ENCODE measurements around the gene RAB5B.

- TF ChIP-seq CTCF (optimal IDR thresholded peaks at IDR 0.05 in 1 of 3, IDR thresholded peaks at IDR 0.05 in 1 of 3, conservative IDR thresholded peaks at IDR 0.05 in 1 of 3; ENCODE audit: extremely low read depth in 1 of 3, insufficient read depth in 2 of 3, low read length in 3 of 3) (no peak), EZH2 (IDR thresholded peaks at IDR 0.05; ENCODE audit: low read length) (no peak)
Observed at GRCh38 chr12:55978393-55978792, 4.5 kb downstream of the RAB5B start.

All from keratinocyte (primary cell).